ENCODE measurements around the gene MUC13.

DNA sequence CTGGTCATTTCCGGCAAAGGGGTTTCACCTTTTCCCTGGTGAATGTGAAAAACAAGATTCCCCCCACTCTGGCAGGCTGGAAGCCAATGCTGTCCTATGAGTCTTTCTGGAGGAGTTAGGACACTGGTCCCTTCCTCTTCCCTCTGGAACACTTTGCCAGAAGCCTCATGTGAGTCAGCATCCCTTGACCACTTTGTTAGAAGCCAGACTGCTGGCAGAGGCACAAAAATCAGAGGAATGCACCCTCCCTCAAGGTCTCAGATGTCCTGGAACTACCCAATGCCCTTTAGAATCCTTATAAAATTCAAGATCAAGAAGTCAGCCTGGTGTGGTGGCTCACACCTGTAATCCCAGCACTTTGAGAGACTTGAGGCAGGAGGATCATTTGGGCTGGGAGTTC, 74.0 kb downstream of the MUC13 start:
- TF ChIP-seq GATA2 (IDR thresholded peaks at IDR 0.05; ENCODE audit: low read depth, low read length) (no peak), GATA3 (IDR thresholded peaks at IDR 0.05; ENCODE audit: low read depth, low read length) (no peak)
